Measurements from ENCODE around the gene CSE1L. TPM values are rescaled to one million over a fixed set of nuclear protein-coding genes. Genes with fewer than 3 reads are reported as not detected.
"Not testable (repeated sequence)": the region's sequence is repeated elsewhere in the genome, so short reads cannot be mapped to it uniquely, and the experiment has no call there.

The CSE1L gene
- total RNA-seq = 136 and 205 TPM in 2 replicates

DNA sequence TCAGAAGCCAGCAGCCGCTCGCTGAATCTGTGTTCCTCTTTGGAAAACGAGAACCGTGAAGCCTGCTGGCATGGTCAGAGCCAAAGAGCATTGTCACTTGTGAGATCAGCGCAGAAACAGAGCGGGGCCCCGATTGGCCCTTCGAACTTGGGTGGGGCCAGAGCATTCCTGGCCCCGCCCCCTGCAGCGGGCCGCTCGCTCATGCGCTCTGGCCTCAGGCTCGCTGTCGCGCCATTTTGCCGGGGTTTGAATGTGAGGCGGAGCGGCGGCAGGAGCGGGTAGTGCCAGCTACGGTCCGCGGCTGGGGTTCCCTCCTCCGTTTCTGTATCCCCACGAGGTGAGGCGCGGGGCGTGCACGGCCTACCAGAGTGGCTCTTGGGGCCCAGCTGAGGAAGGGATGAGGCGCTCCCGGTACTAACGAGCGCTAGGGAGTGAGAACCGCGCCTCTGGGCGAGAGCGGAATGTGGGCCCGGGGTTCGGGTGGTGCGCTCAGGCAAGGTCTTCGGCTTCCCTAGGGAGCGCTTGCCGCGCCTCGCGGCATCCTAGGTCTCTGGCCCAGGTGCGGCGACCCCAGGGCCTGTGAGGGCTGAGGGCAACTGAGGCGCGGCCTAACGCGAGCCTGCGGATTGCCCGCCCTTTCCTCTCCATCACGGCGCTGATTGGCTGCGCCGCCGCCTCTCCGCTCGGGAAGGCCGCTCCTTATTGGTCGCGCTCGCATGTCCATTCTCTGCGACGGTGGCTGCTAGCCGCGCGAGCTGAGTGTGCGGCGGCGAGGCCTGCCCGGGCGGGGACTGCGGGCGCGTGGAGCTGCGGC is at the start of gene CSE1L:
TSS of gene CSE1L (plus strand) at position 226 of the 814 bp plus-strand sequence. CDS start 12,152 bp downstream, outside the sequence.
- peak within 1 kb of the TSS; percentile 90 for H3K4me3 ChIP-seq (ENCODE audit: low read depth, low read length)
- TF ChIP-seq, protein P1, sequence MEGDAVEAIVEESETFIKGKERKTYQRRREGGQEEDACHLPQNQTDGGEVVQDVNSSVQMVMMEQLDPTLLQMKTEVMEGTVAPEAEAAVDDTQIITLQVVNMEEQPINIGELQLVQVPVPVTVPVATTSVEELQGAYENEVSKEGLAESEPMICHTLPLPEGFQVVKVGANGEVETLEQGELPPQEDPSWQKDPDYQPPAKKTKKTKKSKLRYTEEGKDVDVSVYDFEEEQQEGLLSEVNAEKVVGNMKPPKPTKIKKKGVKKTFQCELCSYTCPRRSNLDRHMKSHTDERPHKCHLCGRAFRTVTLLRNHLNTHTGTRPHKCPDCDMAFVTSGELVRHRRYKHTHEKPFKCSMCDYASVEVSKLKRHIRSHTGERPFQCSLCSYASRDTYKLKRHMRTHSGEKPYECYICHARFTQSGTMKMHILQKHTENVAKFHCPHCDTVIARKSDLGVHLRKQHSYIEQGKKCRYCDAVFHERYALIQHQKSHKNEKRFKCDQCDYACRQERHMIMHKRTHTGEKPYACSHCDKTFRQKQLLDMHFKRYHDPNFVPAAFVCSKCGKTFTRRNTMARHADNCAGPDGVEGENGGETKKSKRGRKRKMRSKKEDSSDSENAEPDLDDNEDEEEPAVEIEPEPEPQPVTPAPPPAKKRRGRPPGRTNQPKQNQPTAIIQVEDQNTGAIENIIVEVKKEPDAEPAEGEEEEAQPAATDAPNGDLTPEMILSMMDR (conservative IDR thresholded peaks at IDR 0.05; ENCODE audit: low read depth, low read length) = no peak

GRCh38 chr20:48999890-49000870 is 45.9 kb upstream of the CSE1L start:
- no peak overlapping the region for H3K4me3 ChIP-seq (ENCODE audit: low read depth, low read length)
- TF ChIP-seq, protein P1 (conservative IDR thresholded peaks at IDR 0.05; ENCODE audit: low read depth, low read length) = no peak
- DNase-seq (ENCODE audit: low read depth) = no peak

More for the DNA sequence above, at the start of gene CSE1L:
- peak; percentile 51 for DNase-seq (ENCODE audit: low read depth)

DNA sequence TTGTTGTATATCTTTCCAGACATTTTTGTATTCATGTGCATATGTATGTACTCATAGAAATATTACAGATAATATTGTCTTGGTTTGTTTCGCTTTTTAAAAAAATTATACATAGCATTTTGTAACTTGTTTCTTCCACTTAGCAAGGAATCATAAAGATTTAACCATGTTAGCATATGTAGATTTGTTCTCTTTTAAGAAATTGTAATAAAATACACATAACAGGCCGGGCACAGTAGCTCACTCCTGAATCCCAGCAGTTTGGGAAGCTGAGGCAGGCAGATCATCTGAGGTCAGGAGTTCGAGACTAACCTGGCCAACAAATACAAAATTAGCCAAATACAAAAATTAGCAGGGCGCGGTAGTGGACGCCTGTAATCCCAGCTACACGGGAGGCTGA is 44.4 kb upstream of the CSE1L start:
- TF ChIP-seq, protein P1 (conservative IDR thresholded peaks at IDR 0.05; ENCODE audit: low read depth, low read length) = no peak
- no peak for DNase-seq (ENCODE audit: low read depth)
- no peak overlapping the region for H3K4me3 ChIP-seq (ENCODE audit: low read depth, low read length)

GRCh38 chr20:49006446-49006980 is 39.6 kb upstream of the CSE1L start:
- TF ChIP-seq, protein P1 (conservative IDR thresholded peaks at IDR 0.05; ENCODE audit: low read depth, low read length) = no peak
- no peak overlapping the region for H3K4me3 ChIP-seq (ENCODE audit: low read depth, low read length)
- DNase-seq (ENCODE audit: low read depth) = no peak

DNA sequence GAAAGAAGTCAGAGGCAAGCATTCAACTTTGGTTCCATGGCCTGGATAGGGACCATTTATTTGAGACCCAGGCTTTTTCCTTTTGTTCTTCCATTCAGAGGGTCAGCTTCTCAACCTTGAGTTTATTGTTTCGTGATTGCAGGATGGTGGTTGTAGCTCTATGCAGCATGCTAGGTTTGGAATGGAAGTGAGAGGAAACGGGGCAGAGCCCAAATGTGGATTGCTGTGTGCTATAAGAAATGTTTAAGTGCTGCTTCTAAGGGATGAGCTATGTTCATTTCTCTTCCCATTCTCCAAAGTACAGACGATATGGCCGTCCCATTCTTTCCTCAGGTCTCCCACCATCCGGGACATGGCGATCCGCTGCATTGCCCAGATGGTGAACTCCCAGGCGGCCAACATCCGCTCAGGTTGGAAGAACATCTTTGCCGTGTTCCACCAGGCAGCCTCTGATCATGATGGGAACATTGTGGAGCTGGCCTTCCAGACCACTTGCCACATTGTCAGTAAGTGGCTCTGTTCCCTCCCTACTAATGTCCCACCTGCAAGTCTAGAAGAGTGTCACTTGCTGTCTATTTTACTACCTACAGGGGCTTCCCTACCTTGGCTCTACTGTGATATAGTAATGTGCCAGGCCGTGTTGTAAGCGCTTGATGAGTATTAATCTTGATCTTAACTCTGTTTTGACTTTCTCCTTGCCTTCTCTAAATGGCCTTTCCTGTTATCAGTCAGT is 36.0 kb upstream of the CSE1L start:
- H3K4me3 ChIP-seq (ENCODE audit: low read depth, low read length) = no peak overlapping the region
- TF ChIP-seq, protein P1 (conservative IDR thresholded peaks at IDR 0.05; ENCODE audit: low read depth, low read length) = no peak

DNA sequence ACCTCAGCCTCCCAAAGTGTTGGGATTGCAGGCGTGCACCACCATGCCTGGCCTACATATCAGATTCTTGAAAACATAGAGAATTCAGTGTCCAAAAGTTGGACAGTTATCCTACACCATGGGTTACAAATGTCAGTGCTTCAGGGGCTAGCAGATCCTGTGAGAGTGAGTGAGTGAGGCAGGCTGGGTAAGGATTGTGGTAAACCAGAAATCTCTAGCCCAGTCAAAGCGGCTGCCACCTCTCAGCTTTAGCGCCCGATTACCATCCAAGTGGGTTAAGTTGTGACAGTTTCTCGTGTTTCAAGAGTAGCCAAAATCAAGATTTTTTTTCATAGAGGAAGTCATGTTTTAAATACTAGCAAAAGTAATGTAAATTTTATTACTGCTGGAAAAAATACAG is 21.9 kb upstream of the CSE1L start:
- TF ChIP-seq, protein P1 (conservative IDR thresholded peaks at IDR 0.05; ENCODE audit: low read depth, low read length) = no peak
- no peak overlapping the region for H3K4me3 ChIP-seq (ENCODE audit: low read depth, low read length)
- no peak for DNase-seq (ENCODE audit: low read depth)

More for the DNA sequence above, 36.0 kb upstream of the CSE1L start:
- no peak for DNase-seq (ENCODE audit: low read depth)

GRCh38 chr20:49028177-49028576 is 17.9 kb upstream of the CSE1L start:
- H3K4me3 ChIP-seq (ENCODE audit: low read depth, low read length); DNase-seq (ENCODE audit: low read depth): not testable (repeated sequence)
